GM12878 (cell line): ENCODE data around the gene CACNA1D. TPM values are rescaled to one million over a fixed set of nuclear protein-coding genes. Genes with fewer than 3 reads are reported as not detected.

Experiments
- ATAC-seq: fragments of 200-7000 bp; cut with Tn5 transposase; 3 replicates; pipeline ENCODE4 v1.9.1; 2020; ENCODE audit warnings: mild to moderate bottlenecking, moderate library complexity
- BruUV-seq: library from RNA; stranded (reverse); fragments of 400-500 nt; replicated peaks from 2 replicates; lab custom pipeline; 2021; lab: Mats Ljungman, UMichigan
- CTCF ChIA-PET: fragments of 300-600 bp; sonication (Branson Sonifier 250); formaldehyde crosslinking; extraction: SDS; loops from one replicate; lab custom pipeline; 2021; ENCODE audit warnings: inconsistent platforms; lab: Yijun Ruan, JAX
- POLR2A ChIA-PET: fragments of 350-600 bp; formaldehyde crosslinking; extraction: SDS; loops from one replicate; lab custom pipeline; 2021; ENCODE audit warnings: inconsistent platforms; lab: Charles Lee
- RAD21 ChIA-PET: fragments of 300-600 bp; sonication (Branson Sonifier 250); formaldehyde crosslinking; loops from one replicate; lab custom pipeline; 2023; ENCODE audit warnings: antibody characterized with exemption; ENCODE audit not compliant: unreplicated experiment; lab: Charles Lee
- SMC1A ChIA-PET: fragments of 300-600 bp; sonication (Branson Sonifier 250); formaldehyde crosslinking; loops from one replicate; lab custom pipeline; 2023; ENCODE audit not compliant: unreplicated experiment, uncharacterized antibody; lab: Charles Lee
- DNase-seq: peaks from one replicate; pipeline ENCODE4 v3.0.0-alpha.2; 2011; ENCODE audit warnings: low read depth, low spot score
- FAIRE-seq: peaks from 3 replicates; lab custom pipeline; 2011; peaks lifted over from hg19 to GRCh38; lab: Jason Lieb, UNC
- H2AFZ ChIP-seq: 2 replicates; pipeline ENCODE4 v1.6.0; 2011; ENCODE audit warnings: low read depth, low read length, control low read depth; ENCODE audit not compliant: control insufficient read depth
- H3K27ac ChIP-seq: 2 replicates; pipeline ENCODE4 v1.5.1; 2011; ENCODE audit warnings: control low read depth; ENCODE audit not compliant: control insufficient read depth, insufficient read depth
- H3K27me3 ChIP-seq, 2 experiments: replicated peaks in 1 of 2; 2 replicates each; pipeline versions ENCODE4 v1.6.0 to v1.6.1; 2011; ENCODE audit warnings: low read length in 1 of 2; ENCODE audit not compliant: control insufficient read depth in 2 of 2, insufficient read depth in 2 of 2
- H3K36me3 ChIP-seq, 2 experiments: 2 replicates each; pipeline ENCODE4 v1.5.1; 2011; ENCODE audit warnings: low read length in 1 of 2; ENCODE audit not compliant: control insufficient read depth in 2 of 2, insufficient read depth in 2 of 2
- H3K4me1 ChIP-seq: 2 replicates; pipeline ENCODE4 v1.6.1; 2011; ENCODE audit warnings: mild to moderate bottlenecking, low read length, moderate library complexity, mixed read lengths; ENCODE audit not compliant: control insufficient read depth, insufficient read depth
- H3K4me2 ChIP-seq: 2 replicates; pipeline ENCODE4 v1.6.0; 2011; ENCODE audit warnings: control low read depth; ENCODE audit not compliant: control insufficient read depth, insufficient read depth
- H3K4me3 ChIP-seq: fragments of 200-600 bp; sonication (generic); 2 replicates; pipeline ENCODE4 v1.5.1; 2016
- H3K79me2 ChIP-seq: 2 replicates; pipeline ENCODE4 v1.6.0; 2011; ENCODE audit warnings: low read length; ENCODE audit not compliant: control insufficient read depth, insufficient read depth
- H3K9ac ChIP-seq: 2 replicates; pipeline ENCODE4 v1.8.0; 2011; ENCODE audit warnings: low read length, control low read depth, mixed read lengths; ENCODE audit not compliant: control insufficient read depth, insufficient read depth
- H3K9me3 ChIP-seq: replicated peaks from 3 replicates; pipeline ENCODE4 v1.5.1; 2011; ENCODE audit warnings: mild to moderate bottlenecking, low read length; ENCODE audit not compliant: control insufficient read depth, insufficient read depth
- H4K20me1 ChIP-seq: 2 replicates; pipeline ENCODE4 v1.6.0; 2011; ENCODE audit not compliant: control insufficient read depth, insufficient read depth
- CBFB ChIP-seq: IDR thresholded peaks from 2 replicates; pipeline ENCODE4 v1.6.1; 2016; ENCODE audit warnings: antibody characterized with exemption, low read depth
- GABPA ChIP-seq: IDR thresholded peaks from 2 replicates; pipeline ENCODE4 v1.6.1; 2014; ENCODE audit warnings: antibody characterized with exemption, low read depth, mild to moderate bottlenecking, inconsistent platforms
- JUNB ChIP-seq: IDR thresholded peaks from 2 replicates; pipeline ENCODE4 v1.6.1; 2016; ENCODE audit warnings: antibody characterized with exemption, mild to moderate bottlenecking
- MEF2B ChIP-seq: fragments of 450-650 bp; IDR thresholded peaks from 2 replicates; pipeline ENCODE4 v1.6.1; 2018; ENCODE audit warnings: mild to moderate bottlenecking, moderate library complexity; ENCODE audit not compliant: partially characterized antibody, poor library complexity, severe bottlenecking
- MXI1 ChIP-seq: fragments of 150-350 bp; IDR thresholded peaks from 2 replicates; pipeline ENCODE4 v1.6.1; 2011; ENCODE audit warnings: low read depth, mild to moderate bottlenecking, inconsistent platforms, low read length, improper control_type of control experiment
- NFIC ChIP-seq: IDR thresholded peaks from 2 replicates; pipeline ENCODE4 v1.6.1; 2012; ENCODE audit warnings: low read depth, mild to moderate bottlenecking, inconsistent platforms, low read length, moderate library complexity
- NFYA ChIP-seq: IDR thresholded peaks from 2 replicates; pipeline ENCODE4 v1.6.1; 2011; ENCODE audit warnings: low read depth, mild to moderate bottlenecking, low read length, improper control_type of control experiment, borderline replicate concordance
- NR2C1 ChIP-seq: fragments of 450-650 bp; IDR thresholded peaks from 2 replicates; pipeline ENCODE4 v1.6.1; 2017; ENCODE audit warnings: antibody characterized with exemption, mild to moderate bottlenecking, moderate library complexity
- RBBP5 ChIP-seq: fragments of 200-600 bp; sonication (generic); conservative IDR thresholded peaks from 2 replicates; pipeline ENCODE4 v1.6.1; 2016
- RFX5 ChIP-seq: IDR thresholded peaks from 2 replicates; pipeline ENCODE4 v1.6.1; 2011; ENCODE audit warnings: low read depth, low read length, improper control_type of control experiment
- SMARCA5 ChIP-seq: fragments of 450-650 bp; IDR thresholded peaks from 2 replicates; pipeline ENCODE4 v1.6.1; 2017; ENCODE audit warnings: mild to moderate bottlenecking
- SREBF2 ChIP-seq: IDR thresholded peaks from 2 replicates; pipeline ENCODE4 v1.6.1; 2012; ENCODE audit warnings: mild to moderate bottlenecking, low read length
- SUZ12 ChIP-seq: fragments of 200-600 bp; sonication (generic); IDR thresholded peaks from one replicate; pipeline ENCODE4 v1.6.1; 2018; ENCODE audit warnings: antibody characterized with exemption, mild to moderate bottlenecking; ENCODE audit not compliant: unreplicated experiment
- TAF1 ChIP-seq: IDR thresholded peaks from 2 replicates; pipeline ENCODE4 v1.6.1; 2011; ENCODE audit warnings: mild to moderate bottlenecking, low read depth, low read length, borderline replicate concordance
- TBL1XR1 ChIP-seq: IDR thresholded peaks from 2 replicates; pipeline ENCODE4 v1.6.1; 2012; ENCODE audit warnings: low read depth, low read length, improper control_type of control experiment
- WGBS: methylation state at CpG from one replicate; pipeline ENCODE4 v1.1.6; 2016; ENCODE audit warnings: low lambda C conversion rate; ENCODE audit not compliant: insufficient replicate concordance, insufficient coverage; ENCODE audit errors: missing lambda C conversion rate; 5-methylcytosine and 5-hydroxymethylcytosine counted together
- in situ Hi-C: fragments of 300-500 bp; cut with MboI; formaldehyde crosslinking; loops from 9 replicates; pipeline ENCODE4 v1.14.3; 2018; ENCODE audit warnings: mixed read lengths
- intact Hi-C: fragments of 100-400 bp; cut with micrococcal nuclease; formaldehyde crosslinking; loops from one replicate; pipeline ENCODE4 v1.14.2; 2022; ENCODE audit not compliant: unreplicated experiment
- polyA plus RNA-seq, 11 experiments: library from polyadenylated mRNA; depleted of rRNA in 4 of 11; unstranded in 6 of 11; stranded (reverse) in 5 of 11; fragments of >200 nt; fragmentation: Nextera tagmentation in 4 of 11; fragmentation: Illumina TruSeq in 1 of 11; extraction: Ambion mirVana in 4 of 11; extraction: Trizol in 1 of 11; gene quantifications; 1 replicate in 1 of 11; 2 replicates in 10 of 11; pipeline versions ENCODE4 v1.2.1 to v1.2.3, GENCODE V29; 2011 to 2016; ENCODE audit warnings: inconsistent platforms in 2 of 11, missing spikeins in 2 of 11, low read depth in 1 of 11
- total RNA-seq, 4 experiments: library from RNA; depleted of rRNA in 3 of 4; stranded (reverse); fragments of >200 nt in 3 of 4; fragmentation: Illumina TruSeq in 1 of 4; extraction: Trizol in 1 of 4; gene quantifications; 2 replicates each; pipeline versions ENCODE4 v1.2.1 to v1.2.3, GENCODE V29; 2013 to 2021
- TF ChIP-seq, protein P1 (sequence below): fragments of 450-650 bp; IDR thresholded peaks from 2 replicates; pipeline ENCODE4 v1.6.1; 2014; ENCODE audit warnings: mild to moderate bottlenecking
- TF ChIP-seq, protein P2 (sequence below): IDR thresholded peaks from 2 replicates; pipeline ENCODE4 v1.6.1; 2011; ENCODE audit warnings: mild to moderate bottlenecking, low read depth, low read length, moderate library complexity; ENCODE audit not compliant: insufficient replicate concordance

Gene CACNA1D
- total and polyA plus RNA-seq, 10 of the 15 experiments (the other 5 are each of a cell fraction or from before 2014, with no cell fraction given): 0.21 to 24.4 (median 1.6) TPM

- no peak for FAIRE-seq
- ChIA-PET POLR2A (no interaction called here), RAD21 (no interaction called here), SMC1A (interaction anchor here (0.8 to 1.3 kb wide), 4 partner anchors 13 to 85 kb away, joined by 3 to 4 read pairs (median 3); no protein-coding TSS in a partner anchor), CTCF (no interaction called here)
- DNase-seq: no peak
- Histone ChIP-seq H3K4me3 (no peak overlapping the region), H3K9ac (no peak overlapping the region), H3K27ac (no peak overlapping the region), H3K4me2 (no peak overlapping the region), H3K27me3 (no peaks in the 10 kb centered on the region), H4K20me1 (no peaks in the 10 kb centered on the region), H3K4me1 (no peaks in the 10 kb centered on the region), H3K9me3 (no peaks in the 10 kb centered on the region)
- intact Hi-C loops: no loop called here
- no peak for ATAC-seq
- in situ Hi-C loops: no loop called here
- no TSS peak for BruUV-seq
- WGBS: 17% methylated on average over 3 of the region's 3 CpGs
- TF ChIP-seq RBBP5 (no peak), TAF1 (no peak), GABPA (no peak), SUZ12 (no peak), SREBF2 (no peak)
- TF ChIP-seq, all 136 proteins: peak for 0
- Histone ChIP-seq H2AFZ (no peak overlapping the region), H3K79me2 (no peaks in the 10 kb centered on the region), H3K36me3 (no peaks in the 10 kb centered on the region)
Measured at GRCh38 chr3:53795176-53795575, 300.8 kb downstream of the CACNA1D start.

DNA sequence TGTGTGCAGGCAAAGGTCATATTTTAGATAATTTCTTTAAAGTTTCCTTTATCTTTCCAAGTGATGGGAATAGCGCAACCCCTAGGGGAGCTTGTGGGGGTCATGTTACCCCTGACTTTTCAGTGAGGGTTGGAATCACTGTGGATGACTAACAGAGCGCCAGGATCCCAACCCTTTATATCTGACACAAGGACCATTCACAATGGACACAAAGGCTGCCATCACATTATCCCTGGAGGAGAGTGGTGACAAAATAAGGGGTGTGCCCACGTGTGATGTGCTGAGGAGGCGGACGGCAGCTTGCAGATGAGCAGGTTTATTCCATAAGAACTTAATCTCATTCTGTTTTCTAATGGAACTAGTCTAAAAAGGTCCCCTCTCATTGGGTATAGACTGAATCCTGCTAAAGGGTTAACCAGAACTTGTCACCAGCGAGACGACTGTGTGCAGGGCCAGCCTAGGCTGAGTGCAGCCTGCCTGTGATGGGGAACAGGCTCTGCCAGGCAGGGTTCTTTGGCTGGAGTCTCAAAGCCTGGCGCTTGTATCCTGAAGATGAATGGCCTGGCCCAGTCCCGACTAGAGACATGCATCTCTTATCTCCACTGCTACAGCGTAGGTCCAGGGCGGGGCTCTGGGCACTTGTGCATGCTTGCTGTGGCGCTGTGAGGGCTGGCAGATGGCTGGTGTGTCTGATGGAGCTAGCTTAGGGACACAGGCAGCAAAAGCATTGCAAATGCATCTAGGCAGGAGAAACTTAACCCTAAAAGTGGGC is 301.6 kb downstream of the CACNA1D start:
- Histone ChIP-seq H3K36me3 (no peaks in the 10 kb centered on the region), H2AFZ (no peak overlapping the region), H3K9ac (no peak overlapping the region), H3K4me3 (no peak overlapping the region), H3K79me2 (no peaks in the 10 kb centered on the region), H3K27me3 (no peaks in the 10 kb centered on the region), H3K27ac (no peak overlapping the region), H3K9me3 (no peaks in the 10 kb centered on the region), H4K20me1 (no peaks in the 10 kb centered on the region), H3K4me2 (no peak overlapping the region), H3K4me1 (no peaks in the 10 kb centered on the region)
- DNase-seq (no peak), ATAC-seq (no peak), FAIRE-seq (no peak)
- intact Hi-C loops: no loop called here
- CTCF ChIA-PET: no interaction called here
- in situ Hi-C loops: no loop called here
- BruUV-seq: no TSS peak
- RAD21 ChIA-PET: no interaction called here
- 41% methylated on average over 12 of the region's 12 CpGs for WGBS
- SMC1A ChIA-PET: interaction anchor here (0.8 to 1.3 kb wide), 4 partner anchors 13 to 86 kb away, joined by 3 to 4 read pairs (median 3); no protein-coding TSS in a partner anchor
- POLR2A ChIA-PET: interaction anchor here (0.5 kb wide), 1 partner anchor 106 kb away, joined by 3 read pairs; no protein-coding TSS in a partner anchor
- TF ChIP-seq RFX5: no peak
- TF ChIP-seq TBL1XR1: no peak
- TF ChIP-seq, protein P1, sequence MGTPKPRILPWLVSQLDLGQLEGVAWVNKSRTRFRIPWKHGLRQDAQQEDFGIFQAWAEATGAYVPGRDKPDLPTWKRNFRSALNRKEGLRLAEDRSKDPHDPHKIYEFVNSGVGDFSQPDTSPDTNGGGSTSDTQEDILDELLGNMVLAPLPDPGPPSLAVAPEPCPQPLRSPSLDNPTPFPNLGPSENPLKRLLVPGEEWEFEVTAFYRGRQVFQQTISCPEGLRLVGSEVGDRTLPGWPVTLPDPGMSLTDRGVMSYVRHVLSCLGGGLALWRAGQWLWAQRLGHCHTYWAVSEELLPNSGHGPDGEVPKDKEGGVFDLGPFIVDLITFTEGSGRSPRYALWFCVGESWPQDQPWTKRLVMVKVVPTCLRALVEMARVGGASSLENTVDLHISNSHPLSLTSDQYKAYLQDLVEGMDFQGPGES: no peak
- no peak for TF ChIP-seq CBFB
- TF ChIP-seq NFYA: no peak
- TF ChIP-seq SMARCA5: no peak
- TF ChIP-seq, protein P2, sequence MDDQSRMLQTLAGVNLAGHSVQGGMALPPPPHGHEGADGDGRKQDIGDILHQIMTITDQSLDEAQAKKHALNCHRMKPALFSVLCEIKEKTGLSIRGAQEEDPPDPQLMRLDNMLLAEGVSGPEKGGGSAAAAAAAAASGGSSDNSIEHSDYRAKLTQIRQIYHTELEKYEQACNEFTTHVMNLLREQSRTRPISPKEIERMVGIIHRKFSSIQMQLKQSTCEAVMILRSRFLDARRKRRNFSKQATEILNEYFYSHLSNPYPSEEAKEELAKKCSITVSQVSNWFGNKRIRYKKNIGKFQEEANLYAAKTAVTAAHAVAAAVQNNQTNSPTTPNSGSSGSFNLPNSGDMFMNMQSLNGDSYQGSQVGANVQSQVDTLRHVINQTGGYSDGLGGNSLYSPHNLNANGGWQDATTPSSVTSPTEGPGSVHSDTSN: no peak
- no peak for TF ChIP-seq NR2C1
- no peak for TF ChIP-seq JUNB
- TF ChIP-seq MXI1: no peak
- TF ChIP-seq MEF2B: no peak
- no peak for TF ChIP-seq NFIC
